HG03354 (cell line): Measurements from ENCODE around the gene PBX3.

Source experiments
- ATAC-seq: cut with Tn5 transposase; IDR thresholded peaks from one replicate; pipeline ENCODE4 v1.9.1; 2021; ENCODE audit warnings: mild to moderate bottlenecking; ENCODE audit not compliant: unreplicated experiment, poor library complexity, severe bottlenecking

The PBX3 gene

DNA sequence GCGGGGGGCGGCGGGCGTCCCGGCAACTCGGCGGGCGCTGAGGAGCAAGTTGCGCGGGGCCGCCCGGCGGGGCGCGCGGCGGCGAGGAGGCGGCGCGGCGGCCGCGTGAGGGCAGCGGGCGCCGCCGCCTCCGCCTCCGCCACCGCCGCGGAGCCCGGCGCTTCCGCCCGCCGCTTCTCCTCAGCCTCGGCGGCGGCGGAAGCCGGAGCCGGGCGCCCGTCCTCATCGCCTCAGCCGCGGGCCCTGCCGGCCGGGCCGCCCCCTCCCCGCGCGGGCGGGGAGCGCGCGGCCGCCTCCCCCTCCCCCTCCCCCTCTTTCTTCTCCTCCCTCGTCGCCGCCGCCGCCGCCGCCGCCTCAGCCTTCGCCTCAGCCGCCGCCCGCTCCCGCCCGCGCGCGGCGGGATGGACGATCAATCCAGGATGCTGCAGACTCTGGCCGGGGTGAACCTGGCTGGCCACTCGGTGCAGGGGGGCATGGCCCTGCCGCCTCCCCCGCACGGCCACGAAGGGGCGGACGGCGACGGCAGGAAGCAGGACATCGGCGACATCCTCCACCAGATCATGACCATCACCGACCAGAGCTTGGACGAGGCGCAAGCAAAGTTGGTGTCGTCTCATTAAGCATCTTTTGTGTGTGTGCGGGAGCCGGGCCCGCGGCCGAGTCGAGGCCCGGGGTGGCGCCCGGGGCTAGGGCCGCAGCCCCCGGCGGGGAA, at the start of gene PBX3:
Gene PBX3, plus strand, starts transcription at position 321 of the 712 bp plus-strand sequence.
- ATAC-seq, result peak; percentile 13

- ATAC-seq, result no peak
These were observed 47.3 kb upstream of the PBX3 start for GRCh38 chr9:125699870-125700269.

GRCh38 chr9:125700791-125701190, 46.4 kb upstream of the PBX3 start:
- ATAC-seq, result peak; percentile 94

- ATAC-seq, result no peak
These were observed 45.8 kb upstream of the PBX3 start for GRCh38 chr9:125701351-125701750.

DNA sequence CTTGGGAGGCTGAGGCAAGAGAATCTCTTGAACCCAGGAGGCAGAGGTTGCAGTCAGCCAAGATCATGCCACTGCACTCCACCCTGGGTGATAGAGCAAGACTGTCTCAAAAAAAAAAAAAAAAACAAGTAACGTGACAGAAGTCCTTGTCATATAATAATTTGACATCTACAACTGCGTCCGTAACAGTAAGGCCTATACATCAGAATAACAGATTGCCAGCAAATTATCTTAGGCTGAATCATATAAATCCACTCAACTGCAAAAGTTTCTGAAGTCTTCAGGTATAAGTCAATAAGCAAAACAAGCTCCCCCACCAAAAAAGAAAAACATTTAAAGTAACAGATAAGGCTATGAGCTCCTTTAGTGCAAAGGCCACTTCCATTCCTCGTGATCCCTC, 43.5 kb upstream of the PBX3 start:
- no peak for ATAC-seq

DNA sequence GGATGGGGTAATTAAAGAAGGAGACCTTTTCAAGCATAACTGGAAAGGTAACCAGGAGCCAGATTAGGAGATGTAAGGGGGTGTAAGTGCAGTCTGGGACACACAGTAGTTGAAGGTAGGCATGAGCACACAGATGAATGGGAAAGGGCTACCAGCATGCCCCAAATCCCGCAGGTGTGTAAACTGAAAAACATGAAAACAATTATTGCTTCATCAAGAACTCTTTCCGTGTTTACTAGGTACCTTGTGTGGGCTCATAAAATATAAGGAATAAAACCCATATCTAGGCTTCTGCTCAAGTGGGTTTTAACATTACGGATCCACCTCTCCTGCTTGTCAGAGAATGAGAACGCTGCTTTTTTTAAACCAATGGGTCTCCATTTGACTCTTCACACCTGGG, 41.3 kb upstream of the PBX3 start:
- ATAC-seq, result no peak

- peak; percentile 94 for ATAC-seq
These were observed 40.3 kb upstream of the PBX3 start, which contains the start of gene MAPKAP1 for GRCh38 chr9:125706651-125707471. Gene MAPKAP1, minus strand, starts transcription at chr9:125707208. Its CDS starts 34,634 bp downstream, at chr9:125672574.

- ATAC-seq, result no peak
These were observed 39.7 kb upstream of the PBX3 start for GRCh38 chr9:125707472-125707804.

- ATAC-seq, result no peak
These were observed 20.6 kb upstream of the PBX3 start for GRCh38 chr9:125726456-125727132.

GRCh38 chr9:125730168-125730567, 17.0 kb upstream of the PBX3 start:
- no peak for ATAC-seq

GRCh38 chr9:125732562-125732961, 14.6 kb upstream of the PBX3 start:
- ATAC-seq, result no peak

GRCh38 chr9:125739436-125739835, 7.7 kb upstream of the PBX3 start:
- no peak for ATAC-seq

GRCh38 chr9:125742657-125743056, 4.5 kb upstream of the PBX3 start:
- ATAC-seq, result no peak

DNA sequence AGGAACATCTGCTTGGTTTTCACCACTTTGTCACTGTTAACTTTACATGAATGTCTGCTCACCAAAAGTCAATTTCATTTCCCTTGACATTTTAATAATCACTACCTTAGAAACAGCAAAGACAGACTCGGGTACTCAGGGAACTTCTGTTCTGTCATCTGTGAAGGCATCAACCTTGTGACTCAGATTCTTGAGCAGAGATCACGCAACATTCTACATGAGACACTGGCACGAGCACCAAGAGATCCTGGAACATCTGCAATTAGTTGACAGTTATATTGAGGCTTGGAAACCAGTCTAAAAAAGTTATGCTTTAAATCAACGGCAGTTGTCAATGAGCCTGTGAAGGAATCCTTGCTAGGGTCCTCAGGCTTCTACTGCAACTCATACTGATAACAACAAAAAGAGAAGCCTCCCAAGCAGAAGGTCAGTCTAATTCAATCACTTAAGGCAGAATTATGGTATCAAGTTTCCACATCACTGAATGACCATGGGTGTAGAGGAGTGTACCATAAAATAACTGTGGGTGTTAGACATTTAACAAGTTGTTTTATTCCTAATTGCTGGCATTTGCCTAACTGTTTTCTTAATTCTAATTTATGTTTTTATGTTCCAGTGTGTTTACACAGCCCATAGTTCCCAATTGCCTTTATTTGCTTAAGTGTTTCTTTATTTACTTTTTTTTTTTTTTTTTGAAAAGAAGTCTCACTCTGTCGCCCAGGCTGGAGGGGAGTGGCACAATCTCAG, 3.3 kb upstream of the PBX3 start:
- no peak for ATAC-seq

DNA sequence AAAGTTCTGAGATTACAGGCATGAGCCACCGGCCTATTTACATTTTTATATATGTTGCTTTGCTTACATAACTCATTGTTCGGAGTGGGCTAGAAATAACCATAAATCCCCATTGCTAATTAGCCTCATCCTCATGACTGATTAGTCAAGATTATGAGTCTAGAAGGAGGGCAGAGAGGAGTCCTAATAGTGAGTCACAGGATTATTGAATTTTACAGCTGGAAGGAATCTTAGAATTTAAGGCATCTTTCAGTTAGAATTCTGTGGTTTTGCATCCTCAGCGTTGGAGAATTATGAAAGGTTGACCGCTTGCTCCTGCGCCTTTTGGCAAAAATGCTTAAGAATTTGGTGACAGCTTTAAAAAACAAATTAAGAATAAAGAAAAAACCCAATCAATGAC, 2.6 kb upstream of the PBX3 start:
- ATAC-seq, result no peak

DNA sequence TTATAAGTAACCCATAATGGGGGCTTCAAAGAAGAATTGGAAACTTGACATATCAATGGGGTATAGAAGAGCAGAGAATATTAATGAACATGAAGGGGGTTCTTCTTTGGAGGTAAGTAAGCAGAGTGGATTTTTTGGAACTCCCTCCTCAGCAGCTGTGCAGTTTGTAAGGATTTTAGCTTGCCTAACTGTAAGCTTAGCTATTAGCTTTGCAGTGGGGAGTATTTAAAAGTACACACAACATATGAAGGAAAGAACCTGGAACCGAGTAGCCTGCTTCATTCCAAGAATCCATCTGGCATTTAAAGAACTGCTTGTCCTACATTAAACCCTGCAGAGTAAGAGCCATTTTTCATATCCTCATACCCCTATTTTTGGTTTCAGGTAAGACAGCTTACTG, 2.2 kb upstream of the PBX3 start:
- ATAC-seq, result no peak

- no peak for ATAC-seq
These were observed 1.5 kb upstream of the PBX3 start for GRCh38 chr9:125745682-125746016.

DNA sequence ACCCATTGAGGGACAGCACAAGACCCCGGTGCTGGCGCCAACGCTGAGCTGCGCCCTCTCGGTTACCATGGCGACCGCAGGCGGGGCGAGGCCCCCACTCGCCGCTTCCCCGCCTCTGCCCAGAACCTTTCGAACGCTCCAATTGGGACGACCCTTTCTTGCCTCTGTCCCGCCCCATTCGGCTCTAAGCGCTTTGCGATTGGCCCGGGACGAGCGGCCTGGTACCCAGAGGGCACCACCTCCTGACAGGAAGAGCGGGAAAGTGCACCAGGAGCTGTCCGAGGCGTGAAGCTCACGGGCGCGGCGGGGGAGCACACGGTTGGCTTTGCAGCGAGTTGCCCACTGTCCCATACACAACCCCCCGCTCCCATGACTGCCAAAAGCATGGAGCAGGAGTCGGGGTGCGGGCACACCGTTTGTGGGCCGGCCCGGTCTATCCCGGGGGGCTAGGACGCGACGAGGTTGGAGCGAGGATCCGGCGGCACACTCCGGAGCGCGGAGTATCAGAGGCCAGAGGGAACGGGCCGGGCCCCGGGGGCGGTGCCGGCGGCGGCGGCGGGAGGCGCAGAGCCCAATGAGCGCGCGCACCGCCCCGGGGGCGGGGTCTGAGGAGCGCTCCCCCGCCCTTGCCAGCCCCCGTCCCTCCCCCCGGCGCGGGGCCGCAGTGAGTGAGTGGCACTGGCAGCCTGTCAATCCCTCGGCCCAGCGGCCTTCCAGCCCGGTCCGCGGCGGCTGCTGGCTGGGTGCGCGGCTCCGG, 978 bp upstream of the PBX3 start:
- ATAC-seq, result peak; percentile 72

DNA sequence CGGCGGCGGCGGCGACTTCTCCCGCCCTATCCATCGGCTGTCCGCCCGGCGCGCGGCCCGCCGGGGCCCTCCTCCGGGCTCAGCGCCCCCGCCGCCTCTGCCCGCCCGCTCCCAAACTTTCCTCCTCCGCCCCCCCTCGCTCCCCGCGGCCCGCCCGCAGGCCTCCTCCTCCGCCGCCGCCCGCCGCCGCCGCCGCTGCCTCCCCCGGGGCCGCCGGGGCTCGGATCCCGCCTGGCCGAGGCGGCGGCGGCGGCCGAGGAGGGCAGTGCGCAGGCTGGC, 460 bp upstream of the PBX3 start:
- no peak for ATAC-seq
